ENCODE results near the gene CAPZB.

CAPZB gene

GRCh38 chr1:19468397-19468956 lies 16.9 kb downstream of the CAPZB start:
- TF ChIP-seq POLR2A (IDR thresholded peaks at IDR 0.05; ENCODE audit: low read length) (no peak), GATA1 (IDR thresholded peaks at IDR 0.05; ENCODE audit: low read depth, low read length) (no peak)
- DNase-seq = peak; percentile 62 to 63

- TF ChIP-seq POLR2A (IDR thresholded peaks at IDR 0.05; ENCODE audit: low read length) = no peak
- DNase-seq = no peak
Measured at GRCh38 chr1:19467199-19468187, 17.8 kb downstream of the CAPZB start.

- no peak for DNase-seq
Measured at GRCh38 chr1:19466112-19466561, 19.2 kb downstream of the CAPZB start.

DNA sequence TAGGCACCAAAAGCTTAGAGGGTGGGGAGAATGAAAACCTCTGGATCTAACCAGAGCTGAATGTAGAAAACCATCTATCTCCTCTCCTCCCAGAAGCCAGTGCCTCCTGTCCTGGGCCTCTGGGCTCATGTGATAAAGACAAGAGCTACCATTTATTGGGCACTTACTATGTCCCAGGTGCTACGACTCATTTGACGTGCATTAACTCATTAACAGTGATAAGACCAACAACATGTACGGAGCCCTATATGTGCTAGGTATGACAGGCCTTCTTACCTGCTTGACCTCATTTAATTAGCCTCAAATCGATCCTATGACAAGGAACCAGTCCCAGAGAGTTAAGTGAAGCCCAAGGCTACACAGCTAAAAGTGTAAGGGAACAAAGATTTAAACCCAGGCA lies 19.7 kb downstream of the CAPZB start:
- no peak for DNase-seq
- TF ChIP-seq GATA1 (IDR thresholded peaks at IDR 0.05; ENCODE audit: low read depth, low read length) (no peak), POLR2A (IDR thresholded peaks at IDR 0.05; ENCODE audit: low read length) (no peak)

More at GRCh38 chr1:19466112-19466561, 19.2 kb downstream of the CAPZB start:
- no peak for TF ChIP-seq GATA1 (IDR thresholded peaks at IDR 0.05; ENCODE audit: low read depth, low read length)
- no peak for TF ChIP-seq POLR2A (IDR thresholded peaks at IDR 0.05; ENCODE audit: low read length)

- DNase-seq = peak; percentile 24 to 53
- TF ChIP-seq GATA1 (IDR thresholded peaks at IDR 0.05; ENCODE audit: low read depth, low read length) (no peak), POLR2A (IDR thresholded peaks at IDR 0.05; ENCODE audit: low read length) (no peak)
Measured at GRCh38 chr1:19465123-19465522, 20.2 kb downstream of the CAPZB start.

- no peak for DNase-seq
- TF ChIP-seq GATA1 (IDR thresholded peaks at IDR 0.05; ENCODE audit: low read depth, low read length) (no peak), POLR2A (IDR thresholded peaks at IDR 0.05; ENCODE audit: low read length) (no peak)
Measured at GRCh38 chr1:19464696-19465095, 20.6 kb downstream of the CAPZB start.

DNA sequence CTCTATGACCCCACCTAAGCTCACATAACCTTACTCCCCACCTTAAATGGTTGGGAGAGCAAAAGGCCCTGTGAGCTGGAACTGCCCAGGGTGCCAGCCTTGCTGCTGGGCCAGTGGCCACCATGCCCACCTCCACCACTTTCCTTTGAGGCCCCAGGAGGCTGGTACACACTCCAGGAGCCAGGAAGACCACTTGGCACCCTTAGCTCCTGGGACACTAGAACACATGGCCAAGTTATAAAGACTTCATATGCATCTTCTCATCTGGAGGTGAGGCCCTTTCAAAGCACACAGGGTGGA lies 21.9 kb downstream of the CAPZB start:
- TF ChIP-seq POLR2A (IDR thresholded peaks at IDR 0.05; ENCODE audit: low read length) (no peak), GATA1 (IDR thresholded peaks at IDR 0.05; ENCODE audit: low read depth, low read length) (no peak)
- no peak for DNase-seq

DNA sequence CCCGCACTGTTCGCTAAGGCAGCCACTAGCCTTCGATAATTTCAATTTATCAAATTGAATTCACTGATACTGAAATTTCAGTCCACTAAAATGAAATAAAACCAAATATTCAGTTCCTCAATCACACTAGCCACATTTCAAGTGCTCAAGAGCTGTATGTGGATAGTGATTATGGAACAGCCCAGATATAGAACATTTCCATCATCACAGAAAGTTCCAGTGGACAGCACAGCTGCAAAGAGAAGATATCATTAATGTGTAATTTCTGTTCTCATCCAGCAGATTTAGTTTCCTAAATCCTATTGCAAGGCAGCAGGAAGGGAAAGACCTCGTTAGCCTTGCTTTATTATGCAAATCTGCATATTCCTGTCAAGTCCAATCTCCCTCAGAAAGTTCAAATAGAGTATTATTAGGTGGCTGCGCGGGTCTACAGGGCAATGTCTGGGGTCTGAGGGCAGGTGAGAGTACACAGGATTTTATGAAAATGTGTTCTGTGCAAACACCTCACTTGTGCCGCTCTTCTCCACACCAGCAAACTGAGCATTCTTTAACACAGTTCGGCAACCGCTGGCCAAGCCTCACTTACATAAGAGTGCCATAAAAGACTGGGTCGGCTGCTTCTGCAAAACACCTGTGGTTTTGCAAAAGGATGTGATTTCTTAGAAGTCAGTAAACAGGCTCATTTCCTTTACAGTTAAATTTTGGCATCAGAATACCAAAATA lies 22.4 kb downstream of the CAPZB start:
- no peak for TF ChIP-seq POLR2A (IDR thresholded peaks at IDR 0.05; ENCODE audit: low read length)
- TF ChIP-seq GATA1 (IDR thresholded peaks at IDR 0.05; ENCODE audit: low read depth, low read length) = no peak
- DNase-seq = peak; percentile 13 to 57

- DNase-seq = no peak
- TF ChIP-seq GATA1 (IDR thresholded peaks at IDR 0.05; ENCODE audit: low read depth, low read length) (no peak), POLR2A (IDR thresholded peaks at IDR 0.05; ENCODE audit: low read length) (no peak)
Measured at GRCh38 chr1:19461220-19461554, 24.2 kb downstream of the CAPZB start.

GRCh38 chr1:19460535-19461219 lies 24.7 kb downstream of the CAPZB start:
- no peak for DNase-seq
- TF ChIP-seq POLR2A (IDR thresholded peaks at IDR 0.05; ENCODE audit: low read length) (no peak), GATA1 (IDR thresholded peaks at IDR 0.05; ENCODE audit: low read depth, low read length) (no peak)

GRCh38 chr1:19458815-19459417 lies 26.4 kb downstream of the CAPZB start:
- no peak for DNase-seq
- TF ChIP-seq POLR2A (IDR thresholded peaks at IDR 0.05; ENCODE audit: low read length) = no peak
- TF ChIP-seq GATA1 (IDR thresholded peaks at IDR 0.05; ENCODE audit: low read depth, low read length) = no peak

GRCh38 chr1:19457607-19458006 lies 27.7 kb downstream of the CAPZB start:
- TF ChIP-seq GATA1 (IDR thresholded peaks at IDR 0.05; ENCODE audit: low read depth, low read length) (no peak), POLR2A (IDR thresholded peaks at IDR 0.05; ENCODE audit: low read length) (no peak)
- DNase-seq = no peak

DNA sequence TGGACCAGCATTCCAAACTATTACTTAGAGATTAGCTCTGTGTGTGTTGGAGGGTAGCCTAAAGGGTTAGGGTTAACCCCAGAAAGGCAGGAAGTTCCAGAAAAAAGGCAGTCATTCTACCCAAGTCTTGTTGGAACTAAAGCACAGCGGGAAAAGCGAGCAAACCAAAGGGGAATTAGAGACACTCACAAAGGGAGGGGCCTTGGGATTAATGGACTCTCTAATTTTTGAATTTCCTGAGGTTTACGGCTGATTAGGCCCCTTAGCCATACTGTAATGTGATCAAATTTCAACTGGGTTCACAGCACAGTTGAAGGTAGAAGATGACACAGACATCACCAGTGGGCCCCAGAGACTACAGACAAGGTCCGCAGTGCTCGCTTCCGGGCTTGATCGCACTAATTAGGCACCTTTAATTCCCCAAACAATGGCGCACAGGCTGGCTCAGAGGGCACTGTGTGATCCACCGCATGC lies 28.3 kb downstream of the CAPZB start:
- DNase-seq = no peak
- TF ChIP-seq POLR2A (IDR thresholded peaks at IDR 0.05; ENCODE audit: low read length) = no peak
- no peak for TF ChIP-seq GATA1 (IDR thresholded peaks at IDR 0.05; ENCODE audit: low read depth, low read length)

Data from erythroblast (primary cell).